CD4-positive, alpha-beta T cell treated with Interleukin-17A for 1 hour (primary cell): Measurements from ENCODE around the gene LINGO3.
A peak's percentile ranks its signal among the peaks of the same experiment; 100 is the strongest.

Source experiments
- DNase-seq: peaks from one replicate; pipeline ENCODE4 v3.0.0-alpha.2; 2020

LINGO3 gene

DNA sequence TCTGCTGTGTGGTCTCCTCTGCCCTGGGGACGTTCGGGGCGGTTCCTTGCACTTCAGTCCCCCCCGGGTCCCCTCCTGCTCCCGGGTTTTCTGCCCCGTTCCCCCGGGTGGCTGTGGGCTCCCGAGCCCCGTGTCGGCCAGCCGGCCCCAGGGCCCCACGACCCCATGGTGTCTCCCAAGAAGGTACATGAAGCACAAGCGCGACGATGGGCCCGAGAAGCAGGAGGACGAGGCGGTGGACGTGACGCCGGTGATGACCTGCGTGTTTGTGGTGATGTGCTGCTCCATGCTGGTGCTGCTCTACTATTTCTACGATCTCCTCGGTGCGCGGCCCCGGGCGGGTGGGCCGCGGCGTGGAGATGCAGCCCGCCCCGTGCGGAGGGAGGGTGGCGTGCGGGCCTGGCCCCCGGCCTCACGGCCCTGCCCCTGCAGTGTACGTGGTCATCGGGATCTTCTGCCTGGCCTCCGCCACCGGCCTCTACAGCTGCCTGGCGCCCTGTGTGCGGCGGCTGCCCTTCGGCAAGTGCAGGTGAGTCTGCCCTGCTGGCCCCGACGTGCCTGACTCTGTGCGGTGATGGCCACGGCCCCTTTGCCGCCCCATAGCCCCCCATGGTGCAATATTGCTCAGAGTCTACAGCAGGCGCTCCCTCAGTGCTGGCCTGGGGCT lies 31.8 kb upstream of the LINGO3 start:
- DNase-seq: no peak

DNA sequence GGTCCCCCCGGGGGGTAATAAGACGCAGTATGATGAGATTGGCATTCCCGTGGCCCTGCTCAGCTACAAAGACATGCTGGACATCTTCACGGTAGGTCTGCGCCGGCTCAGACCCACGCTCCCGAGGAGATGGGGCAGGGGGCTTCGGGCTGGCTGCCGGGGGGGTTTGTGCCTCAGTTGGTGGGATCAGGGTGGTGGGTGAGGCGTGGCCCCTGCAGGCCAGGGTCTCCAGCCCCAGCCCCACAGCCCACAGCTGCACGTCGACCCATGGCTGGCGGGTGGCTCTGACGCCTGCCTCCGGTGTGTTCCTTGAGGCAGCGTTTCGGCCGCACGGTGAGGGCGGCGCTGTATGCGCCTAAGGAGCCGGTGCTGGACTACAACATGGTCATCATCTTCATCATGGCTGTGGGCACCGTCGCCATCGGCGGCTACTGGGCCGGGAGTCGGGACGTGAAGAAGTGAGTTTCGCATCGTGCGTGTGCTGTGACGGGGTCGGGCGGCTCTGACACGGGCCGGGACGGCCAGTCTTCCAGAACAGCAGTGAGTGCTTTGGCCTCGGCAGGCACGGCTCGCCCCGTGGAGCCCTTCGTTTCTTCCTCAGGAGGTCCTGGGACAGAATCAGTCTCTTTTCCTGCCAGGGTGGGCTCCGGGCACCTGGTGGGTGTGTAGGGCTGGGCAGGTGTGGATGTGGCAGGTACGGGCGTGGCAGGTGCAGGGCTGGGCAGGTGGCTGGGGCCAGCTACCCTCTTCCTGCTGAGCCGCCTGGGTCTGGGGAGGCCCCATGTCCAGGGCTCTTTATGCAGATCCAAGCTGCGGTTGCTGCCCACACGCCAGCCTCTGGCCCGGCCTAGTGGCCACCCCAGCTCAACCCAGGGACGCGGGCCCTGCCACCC lies 31.0 kb upstream of the LINGO3 start:
- DNase-seq: no peak

GRCh38 chr19:2338055-2338615 lies 30.2 kb upstream of the LINGO3 start:
- no peak for DNase-seq

DNA sequence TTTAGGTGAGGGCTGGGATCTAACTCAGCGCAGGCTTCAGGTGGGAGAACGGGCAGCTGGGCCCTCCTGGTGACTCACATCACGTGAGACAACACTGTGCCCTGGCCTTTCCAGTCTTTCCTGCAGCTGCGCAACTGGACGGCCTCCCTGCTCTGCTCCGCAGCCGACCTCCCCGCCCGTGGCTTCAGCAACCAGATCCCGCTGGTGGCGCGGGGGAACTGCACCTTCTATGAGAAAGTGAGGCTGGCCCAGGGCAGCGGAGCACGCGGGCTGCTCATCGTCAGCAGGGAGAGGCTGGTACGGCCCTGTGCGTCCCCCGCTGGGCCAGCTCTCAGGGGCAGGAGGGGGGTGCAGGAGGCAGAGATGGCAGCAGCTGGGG lies 29.4 kb upstream of the LINGO3 start:
- no peak for DNase-seq

GRCh38 chr19:2336528-2337328 lies 28.8 kb upstream of the LINGO3 start:
- DNase-seq: no peak

DNA sequence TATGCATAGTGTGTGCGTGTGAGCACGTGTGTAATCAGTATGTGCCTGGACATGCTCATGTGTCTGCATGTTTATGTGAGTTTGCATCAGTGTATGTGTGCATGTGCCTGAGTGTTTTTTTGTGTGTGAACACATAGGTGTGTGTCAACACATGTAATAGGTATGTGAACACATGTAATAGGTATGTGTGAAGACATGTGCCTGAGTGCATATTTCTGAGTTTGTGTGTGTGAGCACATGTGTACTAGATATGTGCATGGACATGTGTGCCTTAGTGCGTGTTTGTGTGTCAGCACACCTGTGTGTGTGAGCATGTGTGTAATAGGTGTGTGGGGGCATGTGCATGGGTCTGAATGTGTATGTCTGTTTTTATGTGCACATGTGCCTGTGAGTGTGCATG lies 27.9 kb upstream of the LINGO3 start:
- DNase-seq: no peak

DNA sequence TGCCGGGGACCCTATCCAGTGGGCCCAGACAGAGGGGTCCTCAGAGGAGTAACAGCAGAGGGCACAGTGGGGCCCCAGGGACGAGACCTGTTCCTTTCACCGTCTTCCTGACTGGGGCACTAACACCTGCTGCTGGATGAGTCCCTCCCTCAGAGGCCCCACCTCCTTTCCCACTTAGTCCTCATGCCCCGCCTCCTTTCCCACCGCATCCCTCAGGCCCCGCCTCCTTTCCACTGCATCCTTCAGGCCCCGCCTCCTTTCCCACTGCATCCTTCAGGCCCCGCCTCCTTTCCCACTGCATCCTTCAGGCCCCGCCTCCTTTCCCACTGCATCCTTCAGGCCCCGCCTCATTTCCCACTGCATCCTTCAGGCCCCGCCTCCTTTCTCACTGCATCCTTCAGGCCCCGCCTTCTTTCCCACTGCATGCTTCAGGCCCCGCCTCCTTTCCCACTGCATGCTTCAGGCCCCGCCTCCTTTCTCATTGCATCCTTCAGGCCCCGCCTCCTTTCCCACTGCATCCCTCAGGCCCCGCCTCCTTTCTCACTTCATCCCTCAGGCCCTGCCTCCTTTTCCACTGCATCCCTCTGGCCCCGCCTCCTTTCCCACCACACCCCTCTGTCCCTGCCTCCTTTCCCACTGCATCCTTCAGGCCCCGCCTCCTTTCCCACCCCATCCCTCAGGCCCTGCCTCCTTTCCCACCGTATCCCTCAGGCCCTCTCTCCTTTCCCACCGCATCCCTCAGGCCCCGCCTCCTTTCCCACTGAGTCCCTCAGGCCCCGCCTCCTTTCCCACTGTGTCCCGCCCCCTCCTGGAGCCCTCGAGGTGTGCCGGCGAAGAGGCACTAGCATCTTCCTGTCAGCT lies 27.3 kb upstream of the LINGO3 start:
- no peak for DNase-seq

- DNase-seq: no peak
These were observed 26.5 kb upstream of the LINGO3 start for GRCh38 chr19:2334426-2334825.

DNA sequence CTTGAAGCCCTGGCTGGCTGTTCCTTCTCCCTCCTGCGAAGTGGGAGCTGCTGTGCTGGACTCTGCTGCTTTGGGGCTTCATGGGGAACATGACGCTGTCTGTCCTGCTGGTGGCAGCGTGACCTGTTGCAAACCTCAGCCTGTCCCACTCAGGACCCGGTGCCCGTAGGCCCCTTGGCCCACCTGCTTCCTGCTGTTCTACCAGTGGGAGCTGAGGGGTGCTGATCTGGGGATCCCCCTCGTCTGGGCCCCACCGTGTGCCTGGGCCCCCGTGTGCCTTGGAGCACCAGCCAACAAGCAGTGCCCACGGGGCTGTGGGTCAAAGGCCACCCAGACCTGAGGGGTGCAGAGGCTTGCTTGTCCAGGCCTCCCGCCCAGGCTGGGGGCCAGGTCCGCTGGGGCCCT lies 25.9 kb upstream of the LINGO3 start:
- no peak for DNase-seq

DNA sequence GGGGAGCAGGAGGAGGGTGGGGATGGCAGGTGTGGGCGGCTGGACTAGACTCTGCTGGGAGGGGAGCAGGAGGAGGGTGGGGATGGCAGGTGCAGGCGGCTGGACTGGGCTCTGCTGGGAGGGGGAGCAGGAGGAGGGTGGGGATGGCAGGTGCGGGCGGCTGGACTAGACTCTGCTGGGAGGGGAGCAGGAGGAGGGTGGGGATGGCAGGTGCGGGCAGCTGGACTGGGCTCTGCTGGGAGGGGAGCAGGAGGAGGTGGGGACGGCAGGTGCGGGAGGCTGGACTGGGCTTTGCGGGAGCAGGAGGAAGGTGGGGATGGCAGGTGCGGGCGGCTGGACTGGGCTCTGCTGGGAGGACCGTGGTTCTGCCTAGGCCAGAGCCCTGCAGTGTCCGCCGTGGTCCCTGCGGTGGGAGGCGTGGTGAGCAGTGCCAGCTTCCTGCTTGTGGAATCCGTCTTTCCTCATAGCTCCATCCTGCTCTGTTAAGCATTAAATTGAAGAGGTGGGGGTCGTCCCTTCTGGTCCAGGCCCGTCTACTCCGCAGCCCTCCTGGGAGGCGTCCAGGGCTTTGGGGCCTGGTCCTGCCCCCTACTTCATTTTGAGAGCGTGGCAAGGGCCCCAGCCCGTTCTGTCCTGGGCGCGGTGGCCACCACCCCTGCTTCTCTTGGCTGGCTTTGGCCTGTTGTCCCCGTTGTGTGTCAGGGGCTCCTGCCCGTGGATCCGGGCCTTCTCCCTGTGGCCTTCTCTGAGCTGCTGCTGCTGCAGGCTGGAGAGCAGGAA lies 25.3 kb upstream of the LINGO3 start:
- no peak for DNase-seq

DNA sequence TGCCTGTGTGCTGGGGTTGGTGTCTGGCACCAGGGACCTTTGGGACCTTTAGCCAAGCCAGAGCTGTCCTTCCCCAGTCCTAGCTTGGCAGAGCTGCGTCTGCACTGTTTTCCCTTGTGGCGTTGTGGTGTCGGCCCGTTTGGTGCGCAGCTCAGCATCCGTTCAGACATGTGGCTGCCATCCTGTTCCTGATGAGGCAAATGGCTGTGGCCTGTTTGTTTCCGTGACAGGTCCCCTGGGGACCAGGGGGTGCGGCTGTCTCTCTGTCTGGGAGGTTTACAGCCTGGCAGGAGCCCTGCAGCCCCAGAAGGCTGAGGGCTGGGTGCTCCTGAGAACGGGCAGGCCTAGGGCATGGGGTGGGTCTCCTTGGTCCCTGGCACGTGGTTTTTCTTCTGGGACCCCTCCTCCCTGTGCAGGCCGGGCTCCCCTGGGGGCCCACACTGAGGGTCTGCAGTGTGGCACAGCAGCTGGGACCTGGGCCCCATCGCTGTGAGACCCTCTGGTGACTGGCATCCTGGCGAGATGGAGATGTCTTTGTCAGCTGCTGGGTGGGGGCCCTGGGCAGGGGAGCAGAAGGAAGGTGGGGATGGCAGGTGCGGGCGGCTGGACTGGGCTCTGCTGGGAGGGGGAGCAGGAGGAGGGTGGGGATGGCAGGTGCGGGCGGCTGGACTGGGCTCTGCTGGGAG lies 24.5 kb upstream of the LINGO3 start:
- peak; percentile 45 for DNase-seq

GRCh38 chr19:2331601-2332246 lies 23.8 kb upstream of the LINGO3 start:
- no peak for DNase-seq

GRCh38 chr19:2330632-2331284 lies 22.8 kb upstream of the LINGO3 start:
- DNase-seq: no peak

- DNase-seq: no peak
These were observed 22.3 kb upstream of the LINGO3 start for GRCh38 chr19:2330255-2330631.

- DNase-seq: no peak
These were observed 21.6 kb upstream of the LINGO3 start for GRCh38 chr19:2329501-2329916.

GRCh38 chr19:2329149-2329478 lies 21.2 kb upstream of the LINGO3 start:
- DNase-seq: no peak

- peak; percentile 94 for DNase-seq
These were observed 20.6 kb upstream of the LINGO3 start, which contains the start of the genes LSM7 and SPPL2B for GRCh38 chr19:2328401-2329148. Gene LSM7 (minus strand): TSS chr19:2328586. CDS start chr19:2328566, 20 bp downstream. Gene SPPL2B (plus strand): TSS chr19:2328684. CDS start chr19:2328710, 26 bp downstream.

- DNase-seq: peak; percentile 83
These were observed 19.9 kb upstream of the LINGO3 start for GRCh38 chr19:2327773-2328400.
